ENCODE measurements around the gene CABP7.

CABP7 gene

DNA sequence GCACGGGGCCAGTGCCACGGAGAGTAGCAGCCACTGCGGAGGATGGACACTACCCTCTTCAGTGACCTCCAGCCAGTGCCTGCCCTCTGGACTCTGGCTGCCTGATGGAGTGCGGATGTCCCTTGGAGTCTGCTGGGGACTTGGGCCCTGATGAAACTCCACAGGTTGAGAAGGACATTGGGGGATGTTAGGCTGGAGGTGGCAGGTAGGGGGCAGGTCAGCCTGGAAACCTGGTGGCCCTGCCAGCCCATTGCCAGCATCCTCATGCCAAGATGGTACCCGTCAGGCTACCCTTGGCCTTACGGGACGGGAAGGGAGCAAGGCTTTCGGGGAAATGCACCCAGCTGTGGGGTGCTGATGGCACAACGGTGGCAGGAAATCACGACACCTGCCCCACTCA lies 4.0 kb downstream of the CABP7 start:
- Mint-ChIP-seq H3K9me3 (no peaks in the 10 kb centered on the region), H3K4me3 (no peak overlapping the region), H3K4me1 (ENCODE audit: low read depth) (no peaks in the 10 kb centered on the region), H3K27ac (no peak overlapping the region), H3K36me3 (ENCODE audit: low read depth) (peaks cover 2% of the 10 kb centered on the region), H3K27me3 (peaks cover 53% of the 10 kb centered on the region)
- intact Hi-C loops (cut with micrococcal nuclease), result no loop called here

DNA sequence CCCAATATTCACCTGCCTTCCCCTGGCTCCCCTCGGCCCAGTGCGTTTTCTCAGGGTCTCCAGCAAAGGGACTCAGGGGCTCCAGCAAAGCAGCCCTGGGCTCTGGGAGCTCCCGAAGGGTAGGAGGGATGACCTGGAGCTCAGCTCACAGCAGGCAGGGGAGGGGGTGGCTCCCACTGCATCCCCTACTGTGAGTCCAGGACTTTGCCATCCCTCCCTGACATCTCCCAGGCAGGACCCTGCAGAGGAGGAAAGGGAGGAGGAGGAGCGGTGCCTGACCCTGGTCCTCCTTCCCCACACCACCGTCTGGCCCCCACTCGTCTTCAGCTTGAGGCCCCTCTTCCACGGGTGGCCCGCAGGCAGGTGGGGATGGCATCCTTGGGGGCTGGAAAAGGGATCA lies 5.0 kb downstream of the CABP7 start:
- intact Hi-C loops (cut with micrococcal nuclease), result no loop called here
- peaks cover 44% of the 10 kb centered on the region for H3K27me3 Mint-ChIP-seq
- H3K4me3 Mint-ChIP-seq, result no peak overlapping the region
- no peaks in the 10 kb centered on the region for H3K9me3 Mint-ChIP-seq
- H3K27ac Mint-ChIP-seq, result no peak overlapping the region
- H3K4me1 Mint-ChIP-seq (ENCODE audit: low read depth), result no peaks in the 10 kb centered on the region
- H3K36me3 Mint-ChIP-seq (ENCODE audit: low read depth), result peaks cover 10% of the 10 kb centered on the region

DNA sequence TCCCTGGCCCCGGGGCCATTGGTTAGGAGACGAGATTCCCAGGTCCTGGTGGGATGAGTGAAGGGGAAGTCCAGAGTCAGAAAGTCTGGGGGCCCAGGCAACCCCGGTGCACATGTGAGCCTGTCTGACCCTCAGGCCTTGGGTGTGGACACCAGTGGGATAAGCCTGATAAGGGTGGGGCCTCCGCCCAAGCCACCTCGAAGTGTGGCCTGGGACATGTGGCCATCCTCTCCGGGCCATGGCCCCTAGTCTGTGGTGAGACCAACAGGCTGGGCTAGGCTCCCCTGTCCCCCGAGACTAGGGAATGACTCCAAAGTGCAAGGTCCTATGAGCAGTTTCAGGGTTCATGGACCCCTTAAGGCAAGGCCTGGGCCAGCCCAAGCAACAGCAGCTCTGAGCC lies 6.3 kb downstream of the CABP7 start:
- H3K27ac Mint-ChIP-seq, result no peak overlapping the region
- H3K36me3 Mint-ChIP-seq (ENCODE audit: low read depth), result peaks cover 23% of the 10 kb centered on the region
- no peak overlapping the region for H3K4me3 Mint-ChIP-seq
- intact Hi-C loops (cut with micrococcal nuclease), result no loop called here
- H3K4me1 Mint-ChIP-seq (ENCODE audit: low read depth), result no peaks in the 10 kb centered on the region
- H3K9me3 Mint-ChIP-seq, result no peaks in the 10 kb centered on the region
- peaks cover 39% of the 10 kb centered on the region for H3K27me3 Mint-ChIP-seq

DNA sequence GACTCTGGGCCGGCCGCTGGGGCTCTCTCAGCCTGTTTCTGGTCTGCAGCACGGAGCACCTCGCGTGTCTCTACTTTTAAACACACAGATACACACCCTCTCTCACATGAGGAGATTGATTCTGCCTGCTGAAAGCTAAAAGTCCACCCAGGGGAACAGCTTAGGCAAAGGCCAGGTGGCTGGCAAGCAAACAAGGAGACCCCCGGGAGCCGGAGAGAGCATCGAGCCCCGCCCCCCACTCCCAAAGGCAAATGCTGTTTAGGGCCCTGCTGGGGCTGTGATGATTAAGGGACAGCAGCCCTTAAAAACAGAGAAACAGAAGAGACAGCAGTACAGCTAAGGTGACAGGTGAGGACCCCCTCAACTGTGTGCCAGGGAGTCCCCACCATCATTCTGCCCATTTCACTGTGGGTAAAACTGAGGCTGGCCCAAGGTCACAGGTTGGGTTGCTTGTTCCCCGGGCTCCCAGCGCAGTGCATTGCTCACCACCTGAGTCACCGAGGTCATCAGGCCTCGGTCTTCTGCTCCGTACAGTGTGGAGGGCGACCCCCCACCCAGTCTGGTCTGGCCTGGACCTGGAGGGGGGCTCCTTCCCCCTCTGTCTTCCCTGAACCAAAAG lies 6.8 kb downstream of the CABP7 start:
- H3K9me3 Mint-ChIP-seq, result no peaks in the 10 kb centered on the region

DNA sequence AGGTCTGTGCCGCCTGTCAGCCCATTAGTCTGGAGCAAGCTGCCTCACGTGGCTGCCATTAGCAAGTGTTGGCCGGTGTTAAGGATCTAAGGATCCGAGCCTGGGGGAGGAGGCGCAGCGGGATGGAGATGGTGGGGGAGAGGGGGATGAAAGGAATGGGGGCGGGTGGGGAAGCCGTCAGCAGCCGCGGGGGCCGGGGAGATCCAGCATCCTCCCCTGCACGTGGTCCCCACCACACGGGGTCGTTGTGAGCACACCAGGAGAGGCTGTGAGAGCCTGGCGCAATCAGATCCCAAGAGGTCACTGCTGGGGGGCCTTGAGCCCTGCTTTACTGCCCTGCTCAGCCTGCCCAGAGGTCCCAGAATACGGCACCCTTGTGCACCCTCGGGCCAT lies 7.3 kb downstream of the CABP7 start:
- H3K27ac Mint-ChIP-seq, result no peak overlapping the region
- H3K27me3 Mint-ChIP-seq, result peaks cover 29% of the 10 kb centered on the region
- no peak overlapping the region for H3K4me3 Mint-ChIP-seq
- peaks cover 32% of the 10 kb centered on the region for H3K36me3 Mint-ChIP-seq (ENCODE audit: low read depth)
- intact Hi-C loops (cut with micrococcal nuclease), result no loop called here
- H3K4me1 Mint-ChIP-seq (ENCODE audit: low read depth), result no peaks in the 10 kb centered on the region
- H3K9me3 Mint-ChIP-seq, result no peaks in the 10 kb centered on the region

More for the DNA sequence above, 6.8 kb downstream of the CABP7 start:
- Mint-ChIP-seq H3K27me3 (peaks cover 34% of the 10 kb centered on the region), H3K4me1 (ENCODE audit: low read depth) (no peaks in the 10 kb centered on the region), H3K27ac (no peak overlapping the region), H3K36me3 (ENCODE audit: low read depth) (peaks cover 27% of the 10 kb centered on the region), H3K4me3 (no peak overlapping the region)
- intact Hi-C loops (cut with micrococcal nuclease), result no loop called here

DNA sequence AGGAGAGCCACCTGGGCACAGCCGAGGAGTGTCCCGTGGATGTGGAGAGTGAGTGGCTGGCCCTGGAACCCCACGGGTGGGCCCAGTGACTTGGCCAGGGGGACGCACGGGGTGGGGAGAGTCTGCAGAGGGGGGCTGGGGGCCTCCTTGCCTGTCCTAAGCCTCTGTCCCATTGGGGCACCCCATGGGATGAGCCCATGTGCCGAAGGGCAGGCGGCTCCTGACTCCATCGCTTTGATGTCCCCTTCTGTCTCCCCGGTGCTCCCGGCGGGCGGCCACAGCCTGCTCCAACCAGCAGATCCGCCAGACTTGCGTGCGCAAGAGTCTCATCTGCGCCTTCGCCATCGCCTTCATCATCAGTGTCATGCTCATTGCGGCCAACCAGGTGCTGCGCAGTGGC lies 9.4 kb downstream of the CABP7 start:
- no peaks in the 10 kb centered on the region for H3K9me3 Mint-ChIP-seq
- peaks cover 13% of the 10 kb centered on the region for H3K27me3 Mint-ChIP-seq
- no peak overlapping the region for H3K27ac Mint-ChIP-seq
- intact Hi-C loops (cut with micrococcal nuclease), result no loop called here
- peaks cover 48% of the 10 kb centered on the region for H3K36me3 Mint-ChIP-seq (ENCODE audit: low read depth)
- H3K4me1 Mint-ChIP-seq (ENCODE audit: low read depth), result no peaks in the 10 kb centered on the region
- no peak overlapping the region for H3K4me3 Mint-ChIP-seq

DNA sequence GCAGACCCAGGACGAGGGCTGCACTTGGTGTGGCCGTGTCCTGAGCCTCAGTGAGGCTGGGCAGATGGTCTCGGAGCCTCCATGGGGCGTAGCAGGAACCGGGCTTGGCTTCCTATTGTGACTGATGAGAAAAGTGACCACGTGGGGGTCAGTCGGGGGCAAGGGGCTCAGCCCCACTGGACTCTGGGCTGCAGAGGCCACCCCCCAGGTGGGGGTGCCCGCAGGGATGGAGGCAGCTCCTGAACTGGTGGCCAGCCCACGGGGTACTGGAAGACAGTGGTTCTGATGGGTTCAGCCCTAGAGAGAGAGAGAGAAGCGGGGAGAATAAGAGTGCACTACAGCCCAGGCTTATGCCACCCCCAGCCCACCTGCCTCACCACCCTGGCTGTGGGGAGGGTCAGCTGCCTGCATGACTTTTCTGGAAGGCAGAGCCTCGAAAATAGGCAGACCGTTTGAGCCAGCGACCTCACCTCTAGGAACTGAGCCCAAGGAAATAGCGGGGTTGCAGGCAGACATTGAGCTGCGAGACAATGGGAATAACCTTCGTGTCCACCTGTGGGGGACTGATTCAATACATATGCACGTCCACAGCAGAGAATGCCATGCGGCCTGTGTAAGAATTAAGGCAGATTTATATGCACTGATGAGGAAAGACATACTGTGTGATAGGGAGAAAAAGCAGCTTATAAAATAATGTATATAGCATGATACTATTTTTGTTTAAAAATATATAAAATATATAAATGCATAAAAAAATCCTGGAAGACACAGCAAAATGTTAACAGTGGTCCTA lies 11.5 kb downstream of the CABP7 start:
- Mint-ChIP-seq H3K9me3 (no peaks in the 10 kb centered on the region), H3K36me3 (ENCODE audit: low read depth) (peaks cover 69% of the 10 kb centered on the region), H3K4me3 (no peak overlapping the region), H3K27ac (no peak overlapping the region), H3K4me1 (ENCODE audit: low read depth) (no peaks in the 10 kb centered on the region), H3K27me3 (peaks cover 12% of the 10 kb centered on the region)
- intact Hi-C loops (cut with micrococcal nuclease), result no loop called here

DNA sequence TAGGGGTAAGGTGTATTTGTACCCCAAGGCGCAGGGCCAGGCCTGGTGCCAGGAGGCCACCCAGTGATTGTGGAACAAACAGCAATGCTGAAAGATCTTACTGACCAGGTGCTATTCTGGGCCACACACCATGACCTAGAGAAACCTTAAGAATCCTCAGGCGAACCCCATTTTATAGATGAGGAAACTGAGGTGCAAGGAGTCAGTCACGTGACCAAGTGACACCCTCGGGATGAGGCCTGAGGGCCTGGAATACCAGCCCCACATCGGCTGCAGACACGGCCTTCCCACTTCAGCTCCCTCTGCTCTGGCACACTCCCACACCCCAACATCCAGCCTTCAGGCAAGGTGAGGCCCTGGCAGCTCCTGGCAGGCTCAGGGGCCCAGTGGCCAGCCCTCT lies 13.1 kb downstream of the CABP7 start:
- Mint-ChIP-seq H3K9me3 (no peaks in the 10 kb centered on the region), H3K36me3 (ENCODE audit: low read depth) (peaks cover 85% of the 10 kb centered on the region), H3K4me1 (ENCODE audit: low read depth) (no peaks in the 10 kb centered on the region), H3K27me3 (peaks cover 7% of the 10 kb centered on the region), H3K4me3 (no peak overlapping the region), H3K27ac (no peak overlapping the region)
- intact Hi-C loops (cut with micrococcal nuclease), result no loop called here

DNA sequence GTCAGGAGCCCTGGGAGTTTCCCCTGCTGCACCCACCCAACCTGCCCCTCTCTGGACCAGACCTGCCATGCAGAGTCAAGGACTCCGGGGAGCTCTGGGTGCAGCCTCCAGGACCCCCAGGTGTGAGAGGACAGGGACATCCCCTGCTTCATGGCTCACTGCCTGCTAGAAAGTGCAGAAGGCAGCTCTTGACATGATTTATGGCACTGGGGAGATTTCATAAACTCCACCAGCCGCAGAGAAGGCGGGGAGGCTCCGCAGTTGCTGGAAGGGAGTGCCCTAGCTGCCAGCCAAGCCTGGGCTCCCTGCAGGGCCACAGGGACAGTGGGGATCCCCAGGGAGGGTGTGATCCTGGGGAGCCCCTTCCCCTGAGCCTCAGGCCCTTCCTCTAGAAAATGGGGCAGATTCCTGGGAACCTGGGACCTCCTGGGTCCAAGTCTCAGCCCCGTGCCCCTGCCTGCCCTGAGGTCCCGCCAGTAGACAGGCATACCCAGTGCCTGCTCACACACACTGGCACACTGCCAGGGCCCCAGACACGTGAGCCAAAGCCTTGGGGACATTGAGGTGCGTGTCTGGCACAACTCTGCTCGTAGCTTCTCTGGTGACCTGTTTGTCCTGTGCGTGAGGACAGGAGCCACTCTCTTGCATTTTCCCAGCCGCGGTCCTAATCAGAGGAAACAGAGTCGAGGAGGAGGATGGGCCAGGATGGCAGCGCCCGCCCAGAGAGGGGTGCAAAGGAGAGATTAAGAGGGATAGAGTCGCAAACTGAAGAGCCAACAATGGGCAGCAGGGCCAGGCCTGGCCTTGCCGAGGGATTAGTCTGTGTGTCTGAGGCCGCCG lies 13.8 kb downstream of the CABP7 start:
- intact Hi-C loops (cut with micrococcal nuclease), result no loop called here
- H3K27ac Mint-ChIP-seq, result no peak overlapping the region

DNA sequence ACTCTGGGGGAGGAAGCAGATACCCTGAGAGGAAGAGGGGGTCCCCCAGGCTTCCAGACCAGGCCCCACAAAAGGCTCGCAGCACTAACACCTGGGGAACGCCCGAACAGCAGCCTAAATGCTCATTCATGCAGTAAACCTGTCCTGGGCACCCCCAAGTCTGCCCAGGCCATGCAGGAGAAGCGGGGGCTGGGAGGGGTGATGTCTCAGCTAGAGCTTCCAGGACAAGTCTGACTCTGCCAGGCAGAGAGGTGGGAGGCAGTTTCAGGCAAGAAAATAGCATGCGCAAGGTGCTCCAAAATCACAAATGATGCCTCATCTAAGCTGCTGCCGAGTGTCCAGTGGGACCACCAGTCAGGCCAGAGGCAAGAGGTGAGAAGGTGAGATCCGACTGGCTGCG lies 14.6 kb downstream of the CABP7 start:
- Mint-ChIP-seq H3K36me3 (ENCODE audit: low read depth) (peaks cover 94% of the 10 kb centered on the region), H3K4me1 (ENCODE audit: low read depth) (no peaks in the 10 kb centered on the region), H3K27me3 (peaks cover 7% of the 10 kb centered on the region), H3K4me3 (no peak overlapping the region), H3K27ac (no peak overlapping the region), H3K9me3 (no peaks in the 10 kb centered on the region)
- intact Hi-C loops (cut with micrococcal nuclease), result no loop called here

More for the DNA sequence above, 13.8 kb downstream of the CABP7 start:
- Mint-ChIP-seq H3K27me3 (peaks cover 7% of the 10 kb centered on the region), H3K9me3 (no peaks in the 10 kb centered on the region), H3K36me3 (ENCODE audit: low read depth) (peaks cover 92% of the 10 kb centered on the region), H3K4me3 (no peak overlapping the region), H3K4me1 (ENCODE audit: low read depth) (no peaks in the 10 kb centered on the region)

DNA sequence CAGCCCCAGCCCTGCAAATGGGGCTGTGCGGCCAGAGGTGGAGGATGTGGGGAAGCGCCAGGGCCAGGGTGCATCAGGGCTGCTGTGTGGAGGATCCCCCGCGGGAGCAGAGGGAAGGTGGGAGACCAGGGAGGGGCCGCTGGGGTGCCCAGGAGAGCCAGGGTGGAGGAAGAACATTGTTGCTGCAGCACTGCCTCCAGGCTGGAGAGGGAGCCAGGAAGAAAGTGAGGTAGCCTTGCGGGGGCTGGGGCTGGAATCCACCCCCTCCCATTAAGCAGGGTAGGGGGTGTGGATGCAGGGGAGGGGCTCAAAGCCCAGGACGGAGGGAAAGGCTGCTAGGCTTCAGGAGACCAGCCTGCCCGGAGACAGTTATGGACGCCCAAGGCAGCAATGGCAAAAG lies 15.0 kb downstream of the CABP7 start:
- Mint-ChIP-seq H3K36me3 (ENCODE audit: low read depth) (peaks cover 95% of the 10 kb centered on the region), H3K4me1 (ENCODE audit: low read depth) (no peaks in the 10 kb centered on the region), H3K27ac (no peak overlapping the region), H3K27me3 (peaks cover 7% of the 10 kb centered on the region), H3K9me3 (no peaks in the 10 kb centered on the region), H3K4me3 (no peak overlapping the region)
- intact Hi-C loops (cut with micrococcal nuclease), result no loop called here

DNA sequence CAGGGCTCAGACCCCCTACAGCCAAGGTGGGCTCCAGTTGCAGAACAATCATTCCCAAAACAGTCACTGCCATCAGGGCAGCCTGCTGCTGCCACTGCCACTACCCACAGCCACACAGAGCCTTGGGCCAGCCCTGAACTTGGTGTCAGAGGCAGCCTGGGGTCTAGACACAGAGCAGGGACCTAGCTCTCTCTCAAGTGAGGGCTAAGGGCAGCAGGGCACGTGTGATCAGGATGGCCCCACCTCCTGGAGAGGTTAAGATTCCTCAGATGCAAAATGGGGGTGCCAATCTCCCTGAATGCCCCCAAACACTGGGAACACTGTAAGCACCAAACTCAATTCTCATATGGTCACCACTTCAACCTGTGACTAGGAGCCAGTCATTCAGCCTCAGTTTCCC lies 15.6 kb downstream of the CABP7 start:
- no peaks in the 10 kb centered on the region for H3K4me1 Mint-ChIP-seq (ENCODE audit: low read depth)
- intact Hi-C loops (cut with micrococcal nuclease), result no loop called here
- peaks cover 95% of the 10 kb centered on the region for H3K36me3 Mint-ChIP-seq (ENCODE audit: low read depth)
- no peaks in the 10 kb centered on the region for H3K9me3 Mint-ChIP-seq
- no peak overlapping the region for H3K4me3 Mint-ChIP-seq
- no peak overlapping the region for H3K27ac Mint-ChIP-seq
- H3K27me3 Mint-ChIP-seq, result peaks cover 7% of the 10 kb centered on the region

DNA sequence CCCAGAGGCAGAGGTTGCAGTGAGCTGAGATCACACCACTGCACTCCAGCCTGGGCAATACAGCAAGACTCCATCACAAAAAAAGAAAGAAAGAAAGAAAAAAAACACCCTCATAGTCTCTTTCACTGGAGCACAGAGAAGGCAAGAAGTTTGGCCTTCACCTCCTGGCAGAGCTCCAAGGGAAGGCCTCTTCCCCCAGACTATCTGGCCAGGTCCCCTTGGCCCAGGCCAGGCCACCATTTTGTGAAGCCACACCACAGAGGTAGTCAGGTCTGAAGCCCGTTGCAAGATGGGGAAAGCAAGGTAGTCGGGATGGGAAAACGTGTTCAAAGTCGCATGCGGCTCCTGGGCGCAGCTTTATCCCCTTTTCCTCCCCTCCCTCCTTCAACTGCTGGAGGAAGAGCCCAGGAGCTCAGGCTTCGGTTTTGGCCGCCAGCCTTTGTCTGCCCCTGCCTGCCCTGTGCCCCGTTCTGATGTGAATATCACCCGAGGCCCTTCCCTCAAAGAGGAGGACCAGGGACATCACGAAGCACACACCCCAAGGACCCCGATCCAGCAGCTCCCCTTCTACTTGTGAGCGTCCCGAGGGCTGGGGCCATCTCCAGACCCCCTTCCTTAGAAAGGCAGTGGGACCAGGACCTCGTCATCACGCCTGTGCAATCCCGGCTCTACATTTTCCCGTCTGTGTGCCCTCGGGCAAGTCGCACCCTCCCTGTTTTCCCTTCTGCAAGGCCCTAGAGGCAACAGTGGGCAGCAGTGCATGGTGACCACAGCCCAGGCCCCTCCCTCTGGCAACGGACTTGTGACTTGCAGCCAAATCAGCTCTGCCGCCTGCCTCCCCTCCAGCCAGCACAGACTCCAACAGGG lies 17.7 kb downstream of the CABP7 start:
- no peak overlapping the region for H3K4me3 Mint-ChIP-seq
- no peaks in the 10 kb centered on the region for H3K4me1 Mint-ChIP-seq (ENCODE audit: low read depth)
- peaks cover 7% of the 10 kb centered on the region for H3K27me3 Mint-ChIP-seq
- H3K27ac Mint-ChIP-seq, result no peak overlapping the region
- no peaks in the 10 kb centered on the region for H3K9me3 Mint-ChIP-seq
- H3K36me3 Mint-ChIP-seq (ENCODE audit: low read depth), result peaks cover 96% of the 10 kb centered on the region
- intact Hi-C loops (cut with micrococcal nuclease), result no loop called here
